Fibroblast of skin of abdomen (primary cell): Measurements from ENCODE around the gene POM121. TPM values are rescaled to one million over a fixed set of nuclear protein-coding genes. Genes with fewer than 3 reads are reported as not detected.
"Not testable (repeated sequence)": the region's sequence is repeated elsewhere in the genome, so short reads cannot be mapped to it uniquely, and the experiment has no call there.

Source experiments
- DNase-seq: peaks from one replicate; pipeline ENCODE4 v3.0.0-alpha.2; 2013
- polyA plus RNA-seq, 2 experiments: library from polyadenylated mRNA; unstranded; fragments of 120-200 nt; gene quantifications; one replicate each; pipeline ENCODE4 v1.2.1, GENCODE V29; 2013; ENCODE audit not compliant: insufficient read length in 2 of 2

POM121 gene
- polyA plus RNA-seq (2013, experiment 1 of 2; ENCODE audit: insufficient read length): 36.4 TPM
- 36.3 TPM for polyA plus RNA-seq (2013, experiment 2 of 2; ENCODE audit: insufficient read length)

- DNase-seq: peak; percentile 86
These were observed at the start of gene POM121 for GRCh38 chr7:72924733-72925545. Gene POM121 (plus strand): TSS chr7:72925095. CDS start chr7:72925122, 27 bp downstream.

GRCh38 chr7:72879079-72879736, 45.7 kb upstream of the POM121 start:
- DNase-seq: peak; percentile 82

DNA sequence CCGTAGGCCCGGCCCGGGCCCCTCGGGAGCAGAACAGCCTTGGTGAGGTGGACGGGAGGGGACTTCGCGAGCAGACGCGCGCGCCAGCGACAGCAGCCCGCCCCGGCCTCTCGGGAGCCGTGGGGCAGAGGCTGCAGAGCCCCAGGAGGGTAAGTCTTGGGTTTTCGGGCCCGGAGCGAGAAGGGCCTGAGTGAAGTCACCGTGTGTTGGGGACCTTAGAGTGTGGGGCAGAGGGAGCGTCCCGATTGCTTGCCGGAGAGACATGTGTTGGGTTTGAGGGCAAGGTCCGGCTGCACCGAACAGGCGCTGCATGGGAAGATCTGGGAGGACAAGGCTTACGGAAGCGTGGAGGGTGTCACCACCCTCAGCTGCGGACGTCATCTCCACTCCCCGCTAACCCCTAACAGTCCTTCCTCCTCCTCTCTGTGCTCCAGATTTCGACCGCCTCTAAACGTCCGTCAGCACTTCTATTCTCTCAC, 45.1 kb upstream of the POM121 start:
- peak; percentile 33 for DNase-seq

GRCh38 chr7:72891750-72892149, 33.1 kb upstream of the POM121 start:
- DNase-seq: not testable (repeated sequence)

- not testable (repeated sequence) for DNase-seq
These were observed 20.2 kb upstream of the POM121 start for GRCh38 chr7:72904740-72905139.

DNA sequence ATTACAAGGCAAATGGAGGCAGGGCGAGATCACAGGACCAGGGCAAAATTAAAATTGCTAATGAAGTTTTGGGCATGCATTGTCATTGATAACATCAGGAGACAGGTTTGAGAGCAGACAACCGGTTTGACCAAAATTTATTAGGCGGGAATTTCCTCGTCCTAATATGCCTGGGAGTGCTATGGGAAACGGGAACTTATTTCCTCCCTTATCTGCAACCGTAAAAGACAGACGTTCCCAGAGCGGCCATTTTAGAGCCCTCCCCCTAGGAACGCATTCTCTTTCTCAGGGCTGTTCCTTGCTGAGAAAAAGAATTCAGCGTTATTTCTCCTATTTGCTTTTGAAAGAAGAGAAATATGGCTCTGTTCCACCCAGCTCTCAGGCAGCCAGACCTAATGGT, 16.5 kb upstream of the POM121 start:
- not testable (repeated sequence) for DNase-seq

DNA sequence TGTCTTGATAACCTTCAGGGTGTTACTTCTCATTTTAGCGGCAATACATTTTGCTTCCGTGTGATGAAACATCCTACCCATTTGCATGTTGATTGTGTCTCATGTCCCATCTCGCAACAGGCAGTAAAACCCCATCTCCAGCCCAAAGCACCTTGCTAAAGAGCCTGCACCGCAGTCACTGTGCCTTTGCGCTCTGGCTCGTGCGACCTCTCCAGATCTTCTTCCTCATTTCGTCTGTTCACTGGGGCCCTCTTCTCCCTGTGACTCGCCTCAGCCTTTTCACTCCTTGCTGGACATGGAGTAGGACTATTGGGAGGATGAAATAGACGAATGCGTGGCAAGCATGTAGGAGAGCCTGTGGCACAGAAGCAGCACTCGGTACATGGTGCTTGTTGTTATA, 13.5 kb upstream of the POM121 start:
- not testable (repeated sequence) for DNase-seq

DNA sequence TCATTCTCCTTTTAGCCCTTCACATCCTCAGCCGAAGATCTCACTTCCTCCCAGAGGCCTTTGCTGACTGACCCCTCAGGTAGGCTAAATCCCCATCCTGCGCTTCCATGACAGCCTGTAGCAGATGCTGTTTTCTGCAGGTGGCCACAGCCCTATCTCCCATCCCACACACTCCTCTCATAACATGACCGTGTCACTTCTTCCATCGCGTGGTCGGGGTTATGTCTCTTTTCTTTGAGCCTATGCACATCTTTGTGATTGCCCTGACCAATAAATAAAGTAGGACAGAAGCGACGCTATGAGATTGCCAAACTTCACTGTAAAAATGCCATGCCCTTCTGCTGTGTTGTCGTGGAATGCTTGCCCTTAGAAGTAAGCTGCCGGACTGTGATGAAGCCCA, 11.1 kb upstream of the POM121 start:
- not testable (repeated sequence) for DNase-seq

GRCh38 chr7:72914756-72915525, 10.0 kb upstream of the POM121 start:
- peak; percentile 60 for DNase-seq

GRCh38 chr7:72919256-72919775, 5.6 kb upstream of the POM121 start:
- DNase-seq: no peak

- DNase-seq: peak; percentile 5
These were observed 536 bp upstream of the POM121 start for GRCh38 chr7:72924386-72924732.

DNA sequence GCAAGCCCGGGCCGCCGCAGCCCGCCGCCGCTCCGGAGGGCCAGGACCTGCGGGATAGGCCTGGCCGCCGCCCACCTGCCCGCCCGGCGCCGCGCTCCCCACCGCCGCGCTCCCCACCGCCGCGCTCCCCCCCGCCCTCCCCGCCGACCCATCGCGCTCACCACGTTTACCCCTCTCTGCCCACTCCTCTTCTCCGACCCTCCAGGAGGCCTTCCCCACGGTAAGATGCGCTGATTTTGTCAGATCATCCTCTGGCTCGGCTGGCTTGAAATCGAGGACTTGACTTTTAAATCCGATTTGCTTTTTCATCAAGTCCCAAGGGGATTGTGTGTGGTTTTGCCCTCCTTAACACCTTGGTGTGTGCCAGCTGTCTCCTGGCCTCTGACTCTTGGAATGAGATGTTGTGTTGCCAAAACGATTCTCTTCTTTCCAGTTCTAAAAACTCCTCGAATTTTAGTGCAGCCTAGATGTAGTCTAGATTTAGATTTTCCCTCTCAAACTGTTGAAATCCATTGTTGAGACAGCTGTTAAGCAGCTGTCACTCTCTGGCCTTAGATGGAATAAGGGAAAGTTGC, 738 bp downstream of the POM121 start:
- peak; percentile 8 for DNase-seq

DNA sequence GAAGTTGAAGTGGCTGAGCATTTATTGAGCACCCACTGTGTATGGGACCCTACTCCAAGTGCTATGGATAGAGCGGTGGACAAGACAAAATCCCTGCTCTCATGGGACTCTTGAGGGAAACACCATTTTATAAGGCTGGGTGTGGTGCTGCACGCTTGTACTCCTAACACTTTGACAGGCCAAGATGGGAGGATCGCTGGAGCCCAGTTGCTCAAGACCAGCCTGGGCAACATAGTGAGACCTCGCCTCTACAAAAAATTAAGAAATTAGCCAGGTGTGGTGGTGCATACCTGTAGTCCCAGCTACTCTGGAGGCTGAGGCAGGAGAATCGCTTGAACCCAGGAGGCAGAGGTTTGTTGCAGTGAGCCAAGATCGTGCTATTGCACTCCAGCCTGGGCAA, 2.9 kb downstream of the POM121 start:
- not testable (repeated sequence) for DNase-seq

- DNase-seq: not testable (repeated sequence)
These were observed 3.3 kb downstream of the POM121 start for GRCh38 chr7:72928216-72928615.

- not testable (repeated sequence) for DNase-seq
These were observed 17.3 kb downstream of the POM121 start for GRCh38 chr7:72942022-72942705.

- not testable (repeated sequence) for DNase-seq
These were observed 18.1 kb downstream of the POM121 start for GRCh38 chr7:72942956-72943355.

- DNase-seq: not testable (repeated sequence)
These were observed 20.0 kb downstream of the POM121 start for GRCh38 chr7:72944937-72945336.

DNA sequence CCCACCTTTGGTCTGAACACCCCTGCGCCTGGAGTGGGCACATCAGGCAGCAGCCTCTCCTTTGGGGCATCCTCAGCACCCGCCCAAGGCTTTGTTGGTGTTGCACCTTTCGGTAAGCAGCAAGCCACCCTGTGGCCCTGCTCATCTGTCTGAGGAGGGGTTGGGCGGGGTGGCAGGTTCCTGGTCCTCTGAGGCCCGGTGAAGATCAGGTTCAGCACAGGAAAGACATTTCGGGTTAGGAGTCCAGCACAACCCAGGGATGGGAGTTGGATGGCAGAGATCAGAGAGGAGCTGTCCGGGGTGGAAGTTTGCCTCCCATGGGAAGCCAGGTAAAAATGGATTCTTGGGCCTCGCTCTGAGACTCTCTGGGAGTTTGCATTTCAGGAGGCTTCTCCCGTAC, 20.7 kb downstream of the POM121 start:
- not testable (repeated sequence) for DNase-seq

DNA sequence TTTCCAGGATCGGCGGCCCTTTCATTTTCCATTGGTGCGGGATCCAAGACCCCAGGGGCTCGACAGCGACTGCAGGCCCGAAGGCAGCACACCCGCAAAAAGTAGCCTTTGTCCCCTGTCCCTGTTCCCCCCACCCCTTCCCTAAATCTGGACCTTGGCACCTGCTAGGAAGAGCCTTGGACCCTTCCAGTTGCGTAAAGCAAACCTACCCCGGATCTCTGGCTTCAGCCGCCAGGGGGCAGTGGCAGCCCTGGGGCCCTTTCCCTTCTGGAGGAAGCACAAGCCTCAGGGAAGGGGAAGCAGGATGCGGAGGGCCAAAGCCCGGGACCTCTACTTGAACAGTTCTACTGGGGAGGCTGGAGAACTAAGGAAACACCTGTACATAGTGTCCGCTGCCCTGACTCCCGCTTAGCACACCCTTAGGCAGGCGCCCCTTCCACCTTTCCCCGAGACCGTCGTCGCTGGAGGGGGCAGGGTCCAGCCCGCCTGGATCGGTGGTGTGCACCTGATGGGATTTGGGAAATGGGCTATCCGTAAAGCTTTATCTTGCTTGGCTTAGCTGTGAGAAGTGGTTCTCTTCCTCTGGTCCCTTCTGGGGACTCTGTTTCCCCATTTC, 21.3 kb downstream of the POM121 start:
- DNase-seq: not testable (repeated sequence)

- DNase-seq: not testable (repeated sequence)
These were observed 23.8 kb downstream of the POM121 start for GRCh38 chr7:72948714-72949113.

DNA sequence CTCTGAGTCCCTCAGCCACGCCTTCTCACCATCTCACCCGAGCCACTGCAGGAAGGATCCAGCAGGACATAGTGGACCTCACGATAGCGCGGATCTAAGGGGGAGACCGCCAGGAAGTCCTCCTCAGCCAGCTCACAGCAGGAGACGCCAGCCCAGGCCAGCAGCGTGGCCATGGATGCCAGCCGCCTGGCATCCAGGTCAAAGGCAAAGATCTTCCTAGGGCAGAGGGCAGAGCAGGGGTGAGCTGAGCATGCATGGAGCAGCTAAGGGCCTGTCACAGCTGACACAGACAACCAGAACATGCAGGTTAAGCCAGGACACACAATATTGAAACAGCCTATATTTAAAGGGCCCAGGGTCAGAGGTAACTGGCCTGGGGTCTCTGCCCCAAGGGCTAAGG, 24.4 kb downstream of the POM121 start:
- not testable (repeated sequence) for DNase-seq
